Gastrocnemius medialis (tissue), 4 donors: Measurements from ENCODE around the gene TSC22D4. TPM values are rescaled to one million over a fixed set of nuclear protein-coding genes. Genes with fewer than 3 reads are reported as not detected.

Source experiments
- ATAC-seq, 2 donors: fragments of 150-250 bp; one replicate each; pipeline ENCODE4 v1.9.1; 2016
- DNase-seq, 2 donors: peaks; one replicate each; pipeline ENCODE4 v3.0.0-alpha.2; 2019
- H3K27ac ChIP-seq, 4 donors: fragments of 200-600 bp; sonication (generic); 1 replicate in 1 of 4; 2 replicates in 3 of 4; pipeline ENCODE4 v1.5.1; 2016 to 2018; ENCODE audit warnings: mild to moderate bottlenecking in 2 of 4, moderate library complexity in 1 of 4
- H3K27me3 ChIP-seq, 3 donors: fragments of 200-600 bp; sonication (generic) in 2 of 3; 1 replicate in 1 of 3; 2 replicates in 2 of 3; pipeline versions ENCODE4 v1.5.1 to v1.6.0; 2016 to 2019; ENCODE audit warnings: mild to moderate bottlenecking in 1 of 3, moderate library complexity in 1 of 3
- H3K36me3 ChIP-seq, 2 donors: fragments of 200-600 bp; sonication (generic) in 1 of 2; one replicate each; pipeline ENCODE4 v1.5.1; 2017 to 2018
- H3K4me1 ChIP-seq, 2 donors: fragments of 200-600 bp; sonication (generic) in 1 of 2; one replicate each; pipeline ENCODE4 v1.5.1; 2016 to 2017; ENCODE audit warnings: mild to moderate bottlenecking in 2 of 2
- H3K4me3 ChIP-seq, 4 donors: fragments of 200-600 bp; sonication (generic) in 3 of 4; 1 replicate in 1 of 4; 2 replicates in 3 of 4; pipeline ENCODE4 v1.5.1; 2016 to 2019; ENCODE audit warnings: mild to moderate bottlenecking in 2 of 4
- H3K9me3 ChIP-seq, 3 donors: fragments of 200-600 bp; sonication (generic) in 2 of 3; 1 replicate in 1 of 3; 2 replicates in 2 of 3; pipeline ENCODE4 v1.5.1; 2016 to 2019
- CTCF ChIP-seq, 5 experiments: fragments of 450-650 bp in 3 of 5; fragments of 200-600 bp in 2 of 5; sonication (generic) in 2 of 5; IDR thresholded peaks in 4 of 5; conservative IDR thresholded peaks in 1 of 5; 1 replicate in 4 of 5; 2 replicates in 1 of 5; pipeline ENCODE4 v1.5.1; 2016 to 2019; ENCODE audit warnings: antibody characterized with exemption in 5 of 5, mild to moderate bottlenecking in 3 of 5, moderate library complexity in 3 of 5
- POLR2A ChIP-seq, 2 donors: fragments of 450-650 bp; IDR thresholded peaks; one replicate each; pipeline ENCODE4 v1.6.1; 2017; ENCODE audit warnings: antibody characterized with exemption in 2 of 2, mild to moderate bottlenecking in 2 of 2, moderate library complexity in 2 of 2
- in situ Hi-C, 4 donors: fragments of 200-750 bp; cut with MboI; loops; one replicate each; pipeline versions ENCODE4 v1.15.0 to v1.8.0; 2017; ENCODE audit warnings: low sequenced_read_pairs in 4 of 4
- intact Hi-C: fragments of 100-400 bp; cut with DNase I; formaldehyde crosslinking; loops from one replicate; pipeline ENCODE4 v1.15.1; 2023; ENCODE audit warnings: low total_unique reads
- total RNA-seq, 4 donors: library from RNA; depleted of rRNA; stranded (reverse); fragments of >200 nt; gene quantifications; one replicate each; pipeline versions ENCODE4 v1.1.0 to v1.2.3, GENCODE V29; 2016

The TSC22D4 gene
- total RNA-seq, 4 donors from 2014 or later = 14.3 to 25.5 (median 21.2) TPM

- H3K36me3 ChIP-seq = no peaks in the 10 kb centered on the region
- H3K27me3 ChIP-seq = no peaks in the 10 kb centered on the region
- DNase-seq = no peak
- ATAC-seq = no peak
- in situ Hi-C loops = no loop called here
- H3K4me3 ChIP-seq = no peak overlapping the region
- TF ChIP-seq CTCF (IDR thresholded peaks at IDR 0.05 in 4 of 5, conservative IDR thresholded peaks at IDR 0.05 in 1 of 5) (no peak), POLR2A (IDR thresholded peaks at IDR 0.05) (no peak)
- H3K27ac ChIP-seq = no peak overlapping the region
- no peaks in the 10 kb centered on the region for H3K9me3 ChIP-seq
- intact Hi-C loops = no loop called here
- H3K4me1 ChIP-seq = peaks cover 4 to 5% of the 10 kb centered on the region in 2 donors
Observed at GRCh38 chr7:100485471-100485876, 6.5 kb upstream of the TSC22D4 start.

DNA sequence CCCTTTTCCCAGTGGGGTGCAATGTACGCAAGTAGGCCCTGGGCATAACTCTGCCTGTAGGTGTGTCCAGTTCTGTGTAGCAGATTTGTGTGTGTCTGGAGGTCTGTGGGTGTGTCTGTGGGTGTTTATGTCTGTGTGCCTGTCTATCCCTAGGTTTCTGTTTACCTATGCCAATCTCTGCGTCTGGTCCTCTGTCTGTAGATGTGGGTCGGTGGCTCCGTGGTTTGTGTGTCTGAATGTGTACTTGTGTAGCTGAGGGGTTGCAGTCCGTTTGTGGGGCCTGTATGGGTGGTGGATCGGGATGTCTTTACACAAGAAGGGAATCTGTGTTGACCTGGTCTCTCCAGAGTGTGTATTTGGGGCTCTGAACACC lies 5.6 kb upstream of the TSC22D4 start:
- H3K9me3 ChIP-seq = no peaks in the 10 kb centered on the region
- DNase-seq (no peak), ATAC-seq (no peak)
- TF ChIP-seq CTCF (IDR thresholded peaks at IDR 0.05 in 4 of 5, conservative IDR thresholded peaks at IDR 0.05 in 1 of 5) (no peak), POLR2A (IDR thresholded peaks at IDR 0.05) (no peak)
- peaks cover 6% of the 10 kb centered on the region in 2 donors for H3K4me1 ChIP-seq
- in situ Hi-C loops = no loop called here
- no peaks in the 10 kb centered on the region for H3K36me3 ChIP-seq
- H3K4me3 ChIP-seq = no peak overlapping the region
- intact Hi-C loops = loop anchor here (5.0 kb wide), 1 partner anchor 78 kb away; no protein-coding TSS in a partner anchor
- H3K27me3 ChIP-seq = no peaks in the 10 kb centered on the region
- no peak overlapping the region for H3K27ac ChIP-seq

DNA sequence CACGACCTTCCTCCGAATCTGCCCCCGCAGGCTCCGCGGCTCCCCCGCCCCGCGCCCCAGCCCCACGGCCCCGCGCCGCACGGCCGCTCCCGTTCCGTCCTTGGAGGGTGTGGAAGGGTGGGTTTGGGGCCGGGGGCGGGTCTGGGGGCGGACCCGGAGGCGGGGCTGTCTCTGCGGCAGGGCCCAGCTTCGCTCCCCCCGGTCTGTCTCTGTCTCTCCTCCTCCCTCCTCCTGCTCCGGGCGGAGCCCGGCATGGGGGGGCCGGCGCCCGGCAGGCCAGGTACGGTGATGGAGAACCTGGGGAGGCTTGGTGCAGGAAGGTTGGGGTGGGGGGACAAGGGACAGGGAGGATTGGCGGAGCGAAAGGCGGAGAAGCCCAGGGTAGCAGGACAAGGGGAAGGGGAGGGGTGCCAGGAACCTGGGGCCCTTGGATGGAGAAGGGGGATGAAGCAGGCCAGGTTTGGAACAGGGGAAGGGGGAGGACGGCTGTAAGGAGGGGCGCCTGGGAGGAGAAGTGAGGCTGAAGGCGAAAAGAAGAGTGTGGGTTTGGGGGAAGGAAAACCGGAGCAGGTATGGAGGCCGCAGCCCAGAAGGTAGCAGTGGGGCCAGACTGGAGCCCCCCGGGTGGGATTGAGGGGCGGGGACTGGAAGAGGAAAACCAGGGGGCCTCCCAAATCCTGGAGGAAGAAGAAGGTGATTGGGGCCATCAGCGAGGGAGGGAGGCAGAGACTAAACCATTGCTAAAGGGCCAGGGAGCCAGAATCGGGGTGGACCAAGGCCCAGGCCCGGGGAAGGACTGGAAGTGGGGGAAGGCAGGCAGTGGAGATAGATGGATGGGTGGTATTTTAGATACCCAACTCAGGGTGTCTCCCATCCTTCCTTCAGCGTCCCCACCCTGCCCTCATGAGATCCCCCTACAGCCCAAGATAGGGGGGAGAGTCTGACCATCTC lies 5.0 kb upstream of the TSC22D4 start, which contains the start of gene NYAP1:
Gene NYAP1 (plus strand): TSS at position 206 of the 951 bp plus-strand sequence. CDS start 1,385 bp downstream, outside the sequence.
- intact Hi-C loops = loop anchor here (1.0 to 5.0 kb wide), 2 partner anchors 15 to 78 kb away; no protein-coding TSS in a partner anchor
- no peak for ATAC-seq
- H3K27ac ChIP-seq = no peak within 1 kb of the TSS
- peak within 1 kb of the TSS; percentile 54 to 88 (median 60) for H3K4me3 ChIP-seq
- no peak for TF ChIP-seq CTCF (IDR thresholded peaks at IDR 0.05 in 4 of 5, conservative IDR thresholded peaks at IDR 0.05 in 1 of 5)
- no peak for TF ChIP-seq POLR2A (IDR thresholded peaks at IDR 0.05)
- DNase-seq = no peak
- H3K36me3 ChIP-seq = no peaks in the 10 kb centered on the region
- H3K9me3 ChIP-seq = no peaks in the 10 kb centered on the region
- in situ Hi-C loops = no loop called here
- no peaks in the 10 kb centered on the region for H3K27me3 ChIP-seq
- H3K4me1 ChIP-seq = peaks cover 11% of the 10 kb centered on the region in 2 donors

DNA sequence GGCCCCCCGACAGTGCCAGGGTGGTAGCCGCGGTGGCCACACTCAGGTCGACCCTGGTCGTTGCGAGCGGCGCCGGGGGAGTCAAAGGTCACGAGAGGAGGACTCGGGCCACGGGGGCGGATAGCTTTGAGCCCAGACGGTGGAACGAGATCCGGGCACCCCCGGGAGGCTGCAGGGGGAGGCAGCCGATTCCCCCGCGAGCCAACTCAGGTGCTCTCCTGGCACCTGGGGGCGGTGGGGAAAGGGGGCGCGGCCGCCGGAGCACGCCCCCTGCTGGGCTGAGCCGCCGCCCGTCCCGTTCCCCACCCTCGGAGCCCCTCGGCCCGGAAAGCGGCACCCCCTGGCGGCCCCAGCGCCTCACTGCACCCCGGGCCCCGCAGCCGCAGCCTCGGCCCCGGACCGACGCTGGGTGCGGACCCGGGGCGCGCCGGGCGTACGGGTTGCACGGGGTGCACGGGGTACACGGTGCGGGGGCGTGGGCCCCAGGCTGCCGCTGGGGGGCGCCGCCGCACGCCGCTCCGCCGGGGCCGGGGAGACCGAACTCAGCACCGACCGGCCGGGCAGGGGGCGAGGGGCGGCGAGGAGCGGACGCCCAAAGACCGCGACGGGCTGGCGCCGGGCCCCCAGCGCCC lies 4.2 kb upstream of the TSC22D4 start:
- Histone ChIP-seq H3K9me3 (no peaks in the 10 kb centered on the region), H3K4me1 (peaks cover 11 to 12% of the 10 kb centered on the region in 2 donors), H3K27me3 (no peaks in the 10 kb centered on the region), H3K27ac (no peak overlapping the region), H3K4me3 (peak overlapping the region; percentile 54 to 88 (median 60)), H3K36me3 (no peaks in the 10 kb centered on the region)
- in situ Hi-C loops (no loop called here), intact Hi-C loops (loop anchor here (1.0 to 5.0 kb wide), 2 partner anchors 14 to 79 kb away; no protein-coding TSS in a partner anchor)
- peak in 1 of 2 donors; percentile 28 for ATAC-seq
- peak in 1 of 2 donors; percentile 34 for DNase-seq
- TF ChIP-seq CTCF (IDR thresholded peaks at IDR 0.05 in 4 of 5, conservative IDR thresholded peaks at IDR 0.05 in 1 of 5) = peak; percentile 79 to 99 (median 98)
- TF ChIP-seq POLR2A (IDR thresholded peaks at IDR 0.05) = no peak
